OCI-LY3 (cell line): ENCODE measurements around the gene ATP6V1G1.

Source experiments
- H2AFZ ChIP-seq: fragments of 200-600, 300-600 bp; shearing (Covaris generic); 2 replicates; pipeline ENCODE4 v1.6.0; 2014; ENCODE audit warnings: antibody characterized with exemption, low read depth, low read length
- H3K27ac ChIP-seq: fragments of 200-600, 300-600 bp; sonication (generic); 2 replicates; pipeline ENCODE4 v1.5.1; 2014; ENCODE audit warnings: mild to moderate bottlenecking, low read length, moderate library complexity, mixed read lengths
- H3K27me3 ChIP-seq: fragments of 200-600, 300-600 bp; sonication (generic); 2 replicates; pipeline ENCODE4 v1.6.1; 2014; ENCODE audit warnings: low read depth, low read length, mixed read lengths
- H3K36me3 ChIP-seq: fragments of 200-600, 300-600 bp; sonication (generic); replicated peaks from 2 replicates; pipeline ENCODE3; 2014; ENCODE audit warnings: low read depth, low read length, mixed read lengths
- H3K4me1 ChIP-seq: fragments of 300-600, 200-600 bp; sonication (generic); 2 replicates; pipeline ENCODE4 v1.6.1; 2014; ENCODE audit warnings: low read length, mixed read lengths
- H3K4me2 ChIP-seq: fragments of 200-600, 300-600 bp; sonication (generic); 2 replicates; pipeline ENCODE4 v1.6.1; 2014; ENCODE audit warnings: low read length, mixed read lengths
- H3K4me3 ChIP-seq: fragments of 300-600, 200-600 bp; sonication (generic); 2 replicates; pipeline ENCODE4 v1.5.1; 2014; ENCODE audit warnings: antibody characterized with exemption, mild to moderate bottlenecking, low read length, moderate library complexity
- H3K79me2 ChIP-seq: fragments of 300-600, 200-600 bp; shearing (Covaris generic); 2 replicates; pipeline ENCODE4 v1.6.1; 2014; ENCODE audit warnings: mild to moderate bottlenecking, low read length, mixed read lengths
- H3K9ac ChIP-seq: fragments of 300-600, 200-600 bp; shearing (Covaris generic); 2 replicates; pipeline ENCODE4 v1.6.0; 2014; ENCODE audit warnings: mild to moderate bottlenecking, low read length, moderate library complexity
- H3K9me3 ChIP-seq: fragments of 200-600, 300-600 bp; shearing (Covaris generic); 2 replicates; pipeline ENCODE4 v1.6.1; 2014; ENCODE audit warnings: low read length, mixed read lengths; ENCODE audit not compliant: insufficient read depth
- H4K20me1 ChIP-seq: fragments of 200-600, 300-600 bp; sonication (generic); 2 replicates; pipeline ENCODE4 v1.6.1; 2016; ENCODE audit warnings: low read length, mixed read lengths; ENCODE audit not compliant: insufficient read depth
- EZH2phosphoT487 ChIP-seq: fragments of 200-600 bp; shearing (Covaris generic); IDR thresholded peaks from 2 replicates; pipeline ENCODE4 v1.6.1; 2018; ENCODE audit warnings: antibody characterized with exemption, mixed run types, low read depth
- TF ChIP-seq, protein P1 (sequence below): fragments of 200-600, 300-600 bp; sonication (generic); IDR thresholded peaks from 2 replicates; pipeline ENCODE4 v1.5.1; 2014; ENCODE audit warnings: antibody characterized with exemption, low read length, low read depth

ATP6V1G1 gene

GRCh38 chr9:114619191-114619761 is 31.7 kb downstream of the ATP6V1G1 start:
- no peaks in the 10 kb centered on the region for H3K27me3 ChIP-seq
- TF ChIP-seq, protein P1, sequence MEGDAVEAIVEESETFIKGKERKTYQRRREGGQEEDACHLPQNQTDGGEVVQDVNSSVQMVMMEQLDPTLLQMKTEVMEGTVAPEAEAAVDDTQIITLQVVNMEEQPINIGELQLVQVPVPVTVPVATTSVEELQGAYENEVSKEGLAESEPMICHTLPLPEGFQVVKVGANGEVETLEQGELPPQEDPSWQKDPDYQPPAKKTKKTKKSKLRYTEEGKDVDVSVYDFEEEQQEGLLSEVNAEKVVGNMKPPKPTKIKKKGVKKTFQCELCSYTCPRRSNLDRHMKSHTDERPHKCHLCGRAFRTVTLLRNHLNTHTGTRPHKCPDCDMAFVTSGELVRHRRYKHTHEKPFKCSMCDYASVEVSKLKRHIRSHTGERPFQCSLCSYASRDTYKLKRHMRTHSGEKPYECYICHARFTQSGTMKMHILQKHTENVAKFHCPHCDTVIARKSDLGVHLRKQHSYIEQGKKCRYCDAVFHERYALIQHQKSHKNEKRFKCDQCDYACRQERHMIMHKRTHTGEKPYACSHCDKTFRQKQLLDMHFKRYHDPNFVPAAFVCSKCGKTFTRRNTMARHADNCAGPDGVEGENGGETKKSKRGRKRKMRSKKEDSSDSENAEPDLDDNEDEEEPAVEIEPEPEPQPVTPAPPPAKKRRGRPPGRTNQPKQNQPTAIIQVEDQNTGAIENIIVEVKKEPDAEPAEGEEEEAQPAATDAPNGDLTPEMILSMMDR = no peak
- no peak for TF ChIP-seq EZH2phosphoT487
- H3K4me1 ChIP-seq = peaks cover 35% of the 10 kb centered on the region
- H3K4me2 ChIP-seq = peak overlapping the region; percentile 67
- H3K4me3 ChIP-seq = peak overlapping the region; percentile 34; the same call in 1 of the 2 replicates
- peaks cover 97% of the 10 kb centered on the region for H3K79me2 ChIP-seq
- H3K9me3 ChIP-seq = peaks cover 3% of the 10 kb centered on the region; the same call in 1 of the 2 replicates
- H3K36me3 ChIP-seq = peaks cover 70% of the 10 kb centered on the region
- peaks cover 13% of the 10 kb centered on the region for H4K20me1 ChIP-seq
- H3K9ac ChIP-seq = peak overlapping the region; percentile 19; the same call in 1 of the 2 replicates
- peak overlapping the region; percentile 56 for H3K27ac ChIP-seq
- H2AFZ ChIP-seq = no peak overlapping the region

GRCh38 chr9:114621561-114621960 is 34.0 kb downstream of the ATP6V1G1 start:
- Histone ChIP-seq H3K36me3 (peaks cover 73% of the 10 kb centered on the region), H3K4me2 (no peak overlapping the region), H4K20me1 (peaks cover 13% of the 10 kb centered on the region), H3K27me3 (no peaks in the 10 kb centered on the region), H3K4me1 (peaks cover 28% of the 10 kb centered on the region), H3K9me3 (no peaks in the 10 kb centered on the region), H2AFZ (no peak overlapping the region), H3K9ac (no peak overlapping the region), H3K79me2 (peaks cover 84% of the 10 kb centered on the region), H3K27ac (no peak overlapping the region), H3K4me3 (no peak overlapping the region)
- no peak for TF ChIP-seq EZH2phosphoT487
- TF ChIP-seq, protein P1 = no peak

GRCh38 chr9:114621975-114622609 is 34.5 kb downstream of the ATP6V1G1 start:
- Histone ChIP-seq H3K4me2 (no peak overlapping the region), H3K36me3 (peaks cover 77% of the 10 kb centered on the region), H3K9me3 (no peaks in the 10 kb centered on the region), H3K79me2 (peaks cover 79% of the 10 kb centered on the region), H3K27me3 (no peaks in the 10 kb centered on the region), H3K27ac (no peak overlapping the region), H3K9ac (no peak overlapping the region), H3K4me3 (no peak overlapping the region), H2AFZ (no peak overlapping the region), H4K20me1 (peaks cover 13% of the 10 kb centered on the region), H3K4me1 (peaks cover 22% of the 10 kb centered on the region)
- TF ChIP-seq, protein P1 = no peak
- no peak for TF ChIP-seq EZH2phosphoT487

- H3K27ac ChIP-seq = no peak overlapping the region
- peaks cover 53% of the 10 kb centered on the region for H3K79me2 ChIP-seq
- TF ChIP-seq EZH2phosphoT487 = no peak
- TF ChIP-seq, protein P1 = no peak
- H4K20me1 ChIP-seq = peaks cover 13% of the 10 kb centered on the region
- no peak overlapping the region for H3K4me3 ChIP-seq
- H3K9ac ChIP-seq = no peak overlapping the region
- H2AFZ ChIP-seq = no peak overlapping the region
- no peak overlapping the region for H3K4me2 ChIP-seq
- H3K36me3 ChIP-seq = peaks cover 77% of the 10 kb centered on the region
- H3K27me3 ChIP-seq = no peaks in the 10 kb centered on the region
- peaks cover 2% of the 10 kb centered on the region for H3K4me1 ChIP-seq
- no peaks in the 10 kb centered on the region for H3K9me3 ChIP-seq
Measured at GRCh38 chr9:114624677-114625076, 37.1 kb downstream of the ATP6V1G1 start.
